Lung (tissue), 12 donors: ENCODE measurements around the gene MMAB. TPM values are rescaled to one million over a fixed set of nuclear protein-coding genes. Genes with fewer than 3 reads are reported as not detected.

ENCODE experiments used
- ATAC-seq: fragments of 200-7000 bp; cut with Tn5 transposase; one replicate; pipeline ENCODE4 v1.9.1; 2020; ENCODE audit warnings: moderate number of reproducible peaks; ENCODE audit not compliant: insufficient read depth, low FRiP score
- DNase-seq, 3 donors: peaks; one replicate each; pipeline ENCODE4 v3.0.0-alpha.2; 2013 to 2017
- H3K27ac ChIP-seq, 2 donors: one replicate each; pipeline ENCODE4 v1.5.1; 2013; ENCODE audit warnings: mild to moderate bottlenecking in 2 of 2, moderate library complexity in 2 of 2, control low read depth in 1 of 2, inconsistent platforms in 1 of 2, low read depth in 1 of 2, low read length in 1 of 2
- H3K27me3 ChIP-seq, 3 donors: one replicate each; pipeline ENCODE4 v1.5.1; 2013; ENCODE audit warnings: low read length in 2 of 3; ENCODE audit not compliant: control insufficient read depth in 3 of 3, insufficient read depth in 3 of 3
- H3K36me3 ChIP-seq, 4 donors: one replicate each; pipeline ENCODE4 v1.5.1; 2013; ENCODE audit warnings: low read length in 4 of 4, mild to moderate bottlenecking in 1 of 4, moderate library complexity in 1 of 4; ENCODE audit not compliant: control insufficient read depth in 4 of 4, insufficient read depth in 4 of 4
- H3K4me1 ChIP-seq, 5 donors: one replicate each; pipeline ENCODE4 v1.5.1; 2013; ENCODE audit warnings: low read length in 5 of 5, mild to moderate bottlenecking in 2 of 5, moderate library complexity in 1 of 5; ENCODE audit not compliant: control insufficient read depth in 5 of 5, insufficient read depth in 5 of 5
- H3K4me3 ChIP-seq: one replicate; pipeline ENCODE4 v1.5.1; 2013; ENCODE audit warnings: mild to moderate bottlenecking, control low read depth, moderate library complexity
- H3K9ac ChIP-seq, 2 donors: one replicate each; pipeline ENCODE4 v1.5.1; 2013; ENCODE audit warnings: low read length in 2 of 2, control low read depth in 1 of 2; ENCODE audit not compliant: insufficient read depth in 1 of 2
- H3K9me3 ChIP-seq, 4 donors: one replicate each; pipeline ENCODE4 v1.5.1; 2013; ENCODE audit warnings: low read length in 3 of 4, mild to moderate bottlenecking in 1 of 4, moderate library complexity in 1 of 4; ENCODE audit not compliant: control insufficient read depth in 4 of 4, insufficient read depth in 3 of 4
- CTCF ChIP-seq: IDR thresholded peaks from 2 replicates; pipeline ENCODE4 v1.5.1; 2012; ENCODE audit warnings: mild to moderate bottlenecking; ENCODE audit errors: control extremely low read depth, extremely low read depth
- WGBS, 2 donors: extraction: QIAGEN DNeasy Blood & Tissue Kit; methylation state at CpG; one replicate each; pipeline ENCODE4 v1.1.7; 2013; 5-methylcytosine and 5-hydroxymethylcytosine counted together
- polyA plus RNA-seq, 2 donors: library from polyadenylated mRNA; stranded (reverse); fragments of 200-250 nt; gene quantifications; one replicate each; pipeline ENCODE4 v1.2.1, GENCODE V29; 2013
- total RNA-seq, 2 donors: library from RNA; depleted of rRNA in 1 of 2; stranded (reverse); fragments of >200 nt in 1 of 2; gene quantifications; one replicate each; pipeline ENCODE4 v1.2.1, GENCODE V29; 2014 to 2021
- donor health status: control.
- donor health status: control.
- donor health status: Bipolar disorder and iron deficiency.
- donor health status: healthy.
- donor health status: DM: yes; HTN: yes; CAD: no.

MMAB gene
- total and polyA plus RNA-seq, 4 donors, result 23.8 to 90.2 (median 77.9) TPM

DNA sequence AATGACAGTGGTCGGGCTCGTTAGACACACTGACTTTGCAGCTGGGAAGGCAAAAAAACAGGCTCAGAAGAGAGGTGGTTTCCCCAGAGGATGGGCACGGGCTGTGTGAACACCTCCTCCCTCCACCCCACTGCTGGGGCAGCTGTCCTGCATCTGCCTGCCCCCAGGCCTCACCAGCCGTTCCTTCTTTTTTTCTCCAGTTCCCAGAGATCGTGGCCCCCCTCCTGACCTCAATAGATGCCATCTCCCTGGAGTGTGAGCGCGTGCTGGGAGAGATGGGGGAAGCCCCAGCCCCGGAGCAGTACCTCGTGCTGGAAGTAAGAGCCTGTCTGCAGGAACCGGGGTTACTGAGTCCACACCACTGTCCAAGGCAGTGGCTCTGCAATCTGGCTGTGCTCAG is 17.7 kb upstream of the MMAB start:
- ATAC-seq (no peak), DNase-seq (no peak)

DNA sequence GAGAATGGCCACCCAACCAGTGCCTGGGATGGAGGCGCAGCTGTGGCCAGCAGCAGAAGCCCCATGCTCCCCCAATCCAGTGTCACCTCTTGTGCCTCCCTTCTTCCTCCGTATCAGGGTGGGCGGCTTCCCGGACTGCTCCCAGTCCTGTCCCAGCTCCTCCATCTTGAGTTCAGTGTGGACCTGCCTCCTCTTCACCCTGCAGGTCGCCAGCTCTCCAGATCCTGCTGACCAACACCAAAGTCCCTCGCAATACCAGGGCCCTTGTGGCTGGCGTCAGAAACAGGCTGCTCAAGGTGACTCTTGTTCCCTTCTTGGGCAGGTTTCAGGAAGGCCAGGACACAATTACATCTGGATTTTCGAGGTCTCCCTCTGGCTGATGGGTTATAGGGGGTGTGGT is 17.3 kb upstream of the MMAB start:
- H3K9me3 ChIP-seq, result no peaks in the 10 kb centered on the region
- no peak overlapping the region for H3K9ac ChIP-seq
- TF ChIP-seq CTCF, result no peak
- H3K36me3 ChIP-seq, result peaks cover 4 to 39% (median 16%) of the 10 kb centered on the region in 4 donors
- ATAC-seq, result no peak
- no peaks in the 10 kb centered on the region for H3K27me3 ChIP-seq
- no peak for DNase-seq
- H3K4me3 ChIP-seq, result no peak overlapping the region
- H3K27ac ChIP-seq, result no peak overlapping the region
- H3K4me1 ChIP-seq, result no peaks in the 10 kb centered on the region
- 94 to 97% methylated on average over 8 of the region's 8 CpGs for WGBS, 2 donors

More for the DNA sequence above, 17.7 kb upstream of the MMAB start:
- no peak for TF ChIP-seq CTCF
- Histone ChIP-seq H3K27ac (no peak overlapping the region), H3K36me3 (peaks cover 4 to 40% (median 16%) of the 10 kb centered on the region in 4 donors), H3K9me3 (no peaks in the 10 kb centered on the region), H3K4me1 (no peaks in the 10 kb centered on the region), H3K9ac (no peak overlapping the region), H3K27me3 (no peaks in the 10 kb centered on the region), H3K4me3 (no peak overlapping the region)
- 85 to 92% methylated on average over 10 of the region's 10 CpGs for WGBS, 2 donors

DNA sequence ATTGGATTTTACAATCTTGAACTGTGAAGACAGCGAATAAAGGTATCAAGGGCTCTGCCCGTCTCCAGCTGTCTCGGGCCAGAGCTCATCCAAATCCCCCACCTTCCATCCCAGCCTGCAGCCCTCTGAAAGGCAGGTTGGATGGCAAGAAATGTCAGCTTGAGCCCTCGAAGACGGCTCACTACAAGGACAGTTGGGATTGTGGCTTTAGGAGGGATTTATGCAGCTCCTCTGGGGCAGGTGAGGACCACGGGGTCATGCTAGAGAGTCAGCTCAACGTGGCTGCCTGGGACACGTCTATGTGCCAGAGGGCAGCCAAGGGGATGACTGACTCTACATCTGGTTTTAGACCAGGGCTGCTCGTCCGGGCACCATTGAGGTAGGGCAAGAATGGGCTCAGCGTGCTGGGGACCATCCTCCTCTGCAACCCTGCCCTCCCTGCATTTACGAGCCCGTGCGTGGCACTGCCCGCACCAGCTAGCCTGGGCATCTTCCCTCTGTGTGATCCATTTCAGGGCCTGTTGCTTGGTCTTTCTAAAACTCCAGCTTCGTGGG is 16.5 kb upstream of the MMAB start:
- 94 to 97% methylated on average over 15 to 16 of the region's 16 CpGs for WGBS, 2 donors

More for the DNA sequence above, 16.5 kb upstream of the MMAB start:
- ATAC-seq (no peak), DNase-seq (no peak)
- no peaks in the 10 kb centered on the region for H3K27me3 ChIP-seq
- H3K9ac ChIP-seq, result no peak overlapping the region
- no peak overlapping the region for H3K4me3 ChIP-seq
- H3K36me3 ChIP-seq, result peaks cover 4 to 37% (median 14%) of the 10 kb centered on the region in 4 donors
- H3K27ac ChIP-seq, result no peak overlapping the region
- TF ChIP-seq CTCF, result no peak
- H3K9me3 ChIP-seq, result no peaks in the 10 kb centered on the region
- no peaks in the 10 kb centered on the region for H3K4me1 ChIP-seq
